GM18502 (cell line): ENCODE measurements around the gene UBE2L5.

Experiments
- ATAC-seq: cut with Tn5 transposase; IDR thresholded peaks from one replicate; pipeline ENCODE4 v1.9.1; 2021; ENCODE audit warnings: mild to moderate bottlenecking; ENCODE audit not compliant: unreplicated experiment, poor library complexity

Gene UBE2L5

GRCh38 chr13:30403456-30403855, 18.8 kb upstream of the UBE2L5 start:
- no peak for ATAC-seq

- ATAC-seq, result no peak
These were observed 18.1 kb upstream of the UBE2L5 start for GRCh38 chr13:30404207-30404606.

GRCh38 chr13:30406779-30407416, 15.4 kb upstream of the UBE2L5 start:
- no peak for ATAC-seq

- ATAC-seq, result peak; percentile 93
These were observed 13.8 kb upstream of the UBE2L5 start for GRCh38 chr13:30408319-30409101.

GRCh38 chr13:30409886-30410704, 12.2 kb upstream of the UBE2L5 start:
- ATAC-seq, result no peak

- ATAC-seq, result no peak
These were observed 11.6 kb upstream of the UBE2L5 start for GRCh38 chr13:30410705-30411125.

GRCh38 chr13:30412346-30412745, 9.9 kb upstream of the UBE2L5 start:
- ATAC-seq, result no peak

GRCh38 chr13:30413842-30414241, 8.5 kb upstream of the UBE2L5 start:
- no peak for ATAC-seq

- ATAC-seq, result peak; percentile 84
These were observed 6.8 kb upstream of the UBE2L5 start for GRCh38 chr13:30415430-30416030.

- ATAC-seq, result no peak
These were observed 5.8 kb upstream of the UBE2L5 start for GRCh38 chr13:30416471-30416870.

- ATAC-seq, result no peak
These were observed 4.1 kb upstream of the UBE2L5 start for GRCh38 chr13:30418075-30418716.

GRCh38 chr13:30418717-30419459, 3.4 kb upstream of the UBE2L5 start:
- no peak for ATAC-seq

GRCh38 chr13:30421093-30422053, 920 bp upstream of the UBE2L5 start:
- ATAC-seq, result peak; percentile 59

GRCh38 chr13:30423891-30424290, 1.6 kb downstream of the UBE2L5 start:
- no peak for ATAC-seq

- ATAC-seq, result no peak
These were observed 6.9 kb downstream of the UBE2L5 start for GRCh38 chr13:30429235-30429634.

- peak; percentile 80 for ATAC-seq
These were observed 7.7 kb downstream of the UBE2L5 start for GRCh38 chr13:30429721-30430694.

- no peak for ATAC-seq
These were observed 9.1 kb downstream of the UBE2L5 start for GRCh38 chr13:30431269-30431940.
